ENCODE data around the gene GALNT2.

The GALNT2 gene

DNA sequence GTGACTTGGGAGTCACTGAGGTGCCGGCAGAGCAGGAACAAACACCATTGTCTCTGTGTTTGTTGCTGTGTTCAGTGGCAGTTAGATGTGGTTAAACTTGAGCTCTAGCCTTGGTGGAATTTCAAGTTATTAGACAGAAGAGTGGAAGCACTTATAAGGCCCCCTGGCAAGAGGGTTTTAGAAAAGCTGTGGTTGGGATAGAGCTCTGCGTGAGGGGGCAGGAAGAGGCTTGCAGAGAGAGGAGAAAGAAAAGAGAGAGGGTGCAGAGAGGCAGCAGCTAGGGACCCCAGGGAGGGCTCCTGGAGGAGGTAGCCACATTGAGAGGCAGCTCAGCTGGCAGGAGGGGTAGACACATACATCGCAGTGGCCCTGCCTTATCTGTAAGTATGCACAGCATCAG lies 128.2 kb downstream of the GALNT2 start:
- DNase-seq = no peak

DNA sequence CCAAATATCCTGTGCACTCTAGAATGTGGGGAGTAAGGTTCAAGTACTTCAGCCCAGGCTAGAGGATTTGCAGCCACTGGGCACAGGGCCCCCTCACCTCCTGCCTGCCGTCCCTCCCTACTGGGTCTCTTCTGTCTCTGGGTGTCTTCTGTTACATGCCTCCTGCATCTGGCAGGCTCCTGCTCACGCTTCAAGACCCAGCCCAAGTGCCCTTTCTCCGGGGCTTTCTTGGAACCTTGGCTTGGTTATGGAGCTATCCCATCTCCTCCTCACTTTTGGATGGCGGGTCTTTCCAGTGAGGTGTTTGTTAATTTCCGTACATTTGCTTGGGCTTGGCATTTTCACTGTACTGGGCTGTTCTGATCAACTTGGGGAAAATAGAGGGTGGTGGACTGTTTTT lies 129.0 kb downstream of the GALNT2 start:
- no peak for DNase-seq

DNA sequence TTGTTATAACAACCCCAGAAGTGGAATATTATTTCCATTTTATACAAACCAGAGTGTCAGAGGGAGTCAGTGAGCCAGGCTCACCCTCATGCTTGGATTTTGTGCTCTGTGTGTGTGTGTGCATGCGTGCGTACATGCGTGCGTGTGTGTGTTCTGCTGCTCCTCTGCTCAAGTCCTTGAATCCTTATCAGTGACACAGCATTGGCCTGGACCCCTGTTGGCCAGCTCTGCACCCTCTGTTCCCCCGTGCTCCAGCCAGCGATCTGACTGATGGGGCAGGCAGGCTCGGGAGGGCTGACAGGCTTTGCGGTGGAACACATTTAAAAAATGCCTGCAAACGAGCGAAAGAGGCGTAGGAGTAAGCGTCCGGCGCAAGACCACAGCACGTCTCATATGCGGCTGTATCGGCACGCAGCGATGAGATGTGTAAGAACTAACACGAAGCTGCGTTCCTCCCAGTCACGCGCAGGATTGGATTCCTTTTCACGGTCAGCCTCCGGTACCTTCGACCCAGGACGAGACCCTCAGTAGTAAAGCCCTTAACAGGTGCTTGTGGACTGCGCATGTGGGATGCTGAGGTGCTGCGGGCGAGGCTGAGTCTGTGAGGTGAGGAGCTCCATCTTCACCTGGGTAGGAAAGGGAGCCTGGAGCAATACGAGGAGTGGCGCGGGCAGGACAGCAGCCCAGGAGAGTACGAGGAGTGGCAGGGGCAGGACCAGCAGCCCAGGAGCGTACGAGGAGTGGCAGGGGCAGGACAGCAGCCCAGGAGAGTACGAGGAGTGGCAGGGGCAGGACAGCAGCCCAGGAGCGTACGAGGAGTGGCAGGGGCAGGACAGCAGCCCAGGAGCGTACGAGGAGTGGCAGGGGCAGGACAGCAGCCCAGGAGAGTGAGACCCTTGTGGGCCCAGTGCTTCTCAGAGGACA lies 130.9 kb downstream of the GALNT2 start:
- no peak for DNase-seq

DNA sequence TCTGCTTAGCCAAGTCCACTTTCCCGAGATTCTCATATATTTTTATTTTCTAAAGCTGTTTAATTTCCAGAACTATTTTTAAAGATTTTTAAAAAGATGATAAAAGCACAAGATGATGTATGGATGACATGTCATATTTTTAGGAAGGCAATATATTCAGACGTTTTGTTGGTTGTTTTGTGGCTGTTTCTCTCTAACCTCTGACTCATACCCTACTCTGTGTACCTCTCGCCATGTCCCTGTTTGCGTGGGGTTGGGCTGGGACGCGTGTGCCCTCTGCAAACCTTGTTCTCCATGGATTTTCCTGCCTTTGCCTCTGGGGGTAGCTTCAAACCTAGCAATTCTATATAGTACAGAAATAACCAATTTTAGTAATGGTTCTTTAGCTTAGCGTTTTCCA lies 132.0 kb downstream of the GALNT2 start:
- DNase-seq = no peak

DNA sequence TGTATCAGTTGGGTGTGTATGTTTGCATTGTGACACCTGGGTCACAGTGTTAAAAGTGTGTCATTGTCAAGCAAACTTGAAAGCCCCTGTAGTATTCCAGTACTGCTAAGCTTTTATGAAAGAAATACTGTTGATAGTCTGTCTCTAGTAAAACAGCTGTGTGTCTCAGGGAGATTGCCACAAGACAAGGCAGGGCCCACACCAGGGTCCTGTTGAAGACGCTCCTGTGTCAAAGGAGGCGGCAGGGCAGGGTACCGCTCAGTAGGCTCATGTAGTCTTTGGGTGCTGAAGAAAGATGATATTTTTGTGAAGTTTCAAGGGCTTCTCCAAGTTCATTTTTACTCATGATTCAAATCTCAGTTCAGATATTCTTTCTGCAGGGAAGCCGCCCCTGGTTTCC lies 132.5 kb downstream of the GALNT2 start:
- DNase-seq = no peak

DNA sequence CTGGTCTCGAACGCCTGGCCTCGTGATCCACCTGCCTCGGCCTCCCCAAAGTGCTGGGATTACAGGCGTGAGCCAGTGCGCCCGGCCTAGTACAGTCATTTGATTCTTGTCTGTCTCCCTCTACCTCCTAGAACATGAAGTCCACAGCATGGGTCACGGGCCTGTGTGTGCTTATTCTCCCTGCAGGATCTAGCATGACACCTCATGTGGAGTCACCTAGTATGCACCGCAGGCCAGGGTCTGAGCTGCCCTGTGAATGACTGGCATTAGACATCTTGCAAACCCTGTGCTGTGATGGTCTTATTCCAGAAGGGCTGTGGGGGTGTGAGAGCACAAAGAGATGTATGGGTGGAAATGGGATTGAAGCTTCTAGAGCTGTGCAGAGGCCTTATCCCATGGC lies 133.2 kb downstream of the GALNT2 start:
- DNase-seq = no peak

DNA sequence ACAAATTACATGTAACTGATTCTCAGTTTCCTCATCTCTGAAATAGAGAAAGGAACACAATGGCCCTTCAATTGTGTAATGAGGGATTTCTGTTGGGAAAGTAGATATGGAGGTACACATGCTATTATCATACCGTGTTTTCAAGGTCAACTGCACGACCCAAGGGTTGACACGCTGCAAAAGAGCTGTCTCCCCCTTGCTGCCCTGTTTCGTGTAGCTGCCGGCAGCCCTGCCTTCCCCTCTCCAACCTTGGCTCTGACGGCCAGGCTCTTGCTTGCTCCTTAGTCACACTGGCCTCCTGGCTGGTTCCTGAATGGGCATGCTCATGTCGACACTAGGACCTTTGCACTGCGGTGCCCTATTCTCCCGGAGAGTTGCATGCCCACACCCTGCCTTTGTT lies 134.4 kb downstream of the GALNT2 start:
- DNase-seq = no peak

DNA sequence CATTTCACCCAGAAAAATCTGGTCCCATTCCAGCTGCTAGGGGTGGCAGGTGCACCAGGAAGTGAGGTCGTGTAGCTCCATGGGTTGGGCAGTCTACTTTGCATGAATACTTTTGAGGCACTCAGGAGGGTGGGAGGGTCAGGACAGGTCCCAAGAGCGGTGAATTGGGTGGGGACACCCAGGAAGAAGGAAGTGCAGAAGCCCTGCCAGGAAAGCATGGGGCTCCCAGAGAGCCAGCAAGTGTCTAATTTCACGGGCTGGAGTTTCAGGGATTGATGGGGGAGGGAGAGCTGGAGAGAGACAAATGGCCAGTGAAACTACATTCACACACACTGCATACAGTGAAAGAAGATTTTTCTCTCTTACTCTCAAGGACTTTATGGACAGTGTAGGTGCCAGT lies 137.8 kb downstream of the GALNT2 start:
- DNase-seq = no peak

DNA sequence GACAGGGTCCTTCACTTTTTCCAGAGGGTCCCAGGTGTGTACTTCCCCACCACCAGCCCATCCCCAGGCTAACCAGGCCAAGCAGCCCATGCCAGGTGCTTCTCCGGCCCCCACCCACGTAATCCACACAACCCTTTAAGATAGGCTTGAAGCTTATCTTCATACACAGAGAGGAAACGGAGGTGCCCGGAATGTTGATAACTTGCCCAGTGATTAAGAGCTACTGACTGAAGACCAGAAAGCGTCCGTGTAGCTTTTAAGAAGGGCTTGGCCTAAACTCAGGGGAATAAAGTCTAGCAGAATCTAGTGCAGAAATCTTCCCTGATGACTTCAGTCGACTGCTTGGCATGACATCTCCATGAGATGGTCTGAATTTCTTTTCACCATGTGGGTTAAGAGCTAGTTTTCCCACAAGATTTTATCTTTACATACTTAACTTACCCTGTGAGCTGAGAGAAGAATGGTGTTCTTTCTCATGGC lies 138.7 kb downstream of the GALNT2 start:
- no peak for DNase-seq

DNA sequence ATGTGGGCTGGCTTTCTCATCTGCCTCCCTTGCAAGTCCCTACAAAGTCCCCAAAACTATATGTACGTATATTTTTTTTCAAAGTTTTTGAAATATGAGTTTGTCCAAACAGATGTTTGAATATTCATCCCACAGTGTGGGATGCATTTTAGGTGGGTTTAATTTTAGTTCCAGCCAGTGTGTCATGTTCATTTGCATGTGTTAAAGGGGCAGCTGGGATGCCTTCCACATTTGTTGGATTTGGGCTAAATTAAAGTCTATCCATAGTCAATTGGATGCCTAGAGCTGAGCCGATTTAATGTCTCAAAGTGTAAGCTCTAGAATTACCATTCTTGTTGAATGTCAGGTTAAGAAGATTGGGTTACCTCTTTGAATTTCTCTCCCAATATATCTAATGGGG lies 139.2 kb downstream of the GALNT2 start:
- no peak for DNase-seq

DNA sequence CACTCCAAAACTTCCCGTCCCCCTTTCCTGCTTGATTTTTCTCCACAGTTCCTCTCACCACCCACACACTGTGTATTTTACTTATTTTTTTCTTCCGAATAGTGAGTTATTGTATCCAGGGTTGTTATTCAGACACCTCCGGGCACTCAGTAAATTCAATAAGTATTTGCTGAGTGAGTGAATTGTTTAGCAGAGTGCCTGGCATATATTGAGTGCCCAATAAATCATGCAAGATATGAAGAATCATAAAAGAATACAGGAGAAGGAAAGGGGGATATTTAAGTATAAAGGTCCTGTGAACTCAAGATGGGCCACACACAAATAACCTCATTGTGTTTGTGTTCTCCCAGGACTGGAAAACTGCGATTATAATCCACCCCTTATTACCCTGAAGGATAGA lies 139.9 kb downstream of the GALNT2 start:
- no peak for DNase-seq

DNA sequence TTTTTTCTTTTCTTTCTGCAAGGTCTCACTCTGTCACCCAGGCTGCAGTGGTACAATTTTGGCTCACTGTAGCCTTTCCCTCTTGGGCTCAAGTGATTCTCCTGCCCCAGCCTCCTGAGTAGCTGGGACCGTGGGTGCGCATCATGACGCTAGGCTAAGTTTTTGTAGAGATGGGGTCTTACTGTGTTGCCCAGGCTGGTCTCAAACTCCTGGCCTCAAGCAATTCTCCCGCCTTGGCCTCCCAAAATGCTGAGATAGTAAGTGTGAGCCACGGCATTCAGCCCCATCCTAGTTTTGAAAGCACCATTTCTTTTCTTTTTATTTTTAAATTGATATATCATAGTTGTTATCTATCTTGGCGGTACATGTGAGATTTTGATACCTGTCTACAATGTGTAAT lies 140.6 kb downstream of the GALNT2 start:
- DNase-seq = no peak

DNA sequence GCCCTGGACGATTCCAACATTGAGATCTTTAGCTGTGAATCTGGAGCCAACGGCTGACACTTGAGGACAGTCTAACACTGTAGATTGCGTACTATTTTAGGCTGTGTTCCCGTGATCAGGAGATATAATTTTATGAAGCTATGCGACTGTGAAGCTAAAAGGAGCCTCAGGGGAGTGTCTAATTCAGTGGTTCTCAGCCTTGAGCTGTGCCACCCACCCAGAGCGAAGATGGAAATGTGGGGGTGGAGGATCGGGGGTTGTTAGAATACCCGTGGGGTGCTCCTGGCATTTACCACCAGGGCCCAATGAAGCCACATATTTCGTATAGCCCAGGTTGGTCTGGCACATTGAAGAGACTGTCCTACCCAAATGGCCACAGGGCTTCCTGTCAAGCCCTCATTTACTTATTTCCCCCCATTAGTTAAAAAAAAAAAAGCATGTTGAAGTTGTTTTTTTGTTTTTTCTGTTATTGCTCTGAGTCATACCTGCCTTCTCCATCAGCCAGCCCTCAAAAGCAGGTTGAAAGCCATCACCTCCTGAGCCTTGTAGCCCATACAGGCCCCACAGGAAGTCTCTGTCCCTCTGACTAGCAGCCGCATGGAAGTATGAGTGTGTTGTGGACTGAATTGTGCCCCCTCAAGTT lies 141.7 kb downstream of the GALNT2 start:
- peak; percentile 61 for DNase-seq

DNA sequence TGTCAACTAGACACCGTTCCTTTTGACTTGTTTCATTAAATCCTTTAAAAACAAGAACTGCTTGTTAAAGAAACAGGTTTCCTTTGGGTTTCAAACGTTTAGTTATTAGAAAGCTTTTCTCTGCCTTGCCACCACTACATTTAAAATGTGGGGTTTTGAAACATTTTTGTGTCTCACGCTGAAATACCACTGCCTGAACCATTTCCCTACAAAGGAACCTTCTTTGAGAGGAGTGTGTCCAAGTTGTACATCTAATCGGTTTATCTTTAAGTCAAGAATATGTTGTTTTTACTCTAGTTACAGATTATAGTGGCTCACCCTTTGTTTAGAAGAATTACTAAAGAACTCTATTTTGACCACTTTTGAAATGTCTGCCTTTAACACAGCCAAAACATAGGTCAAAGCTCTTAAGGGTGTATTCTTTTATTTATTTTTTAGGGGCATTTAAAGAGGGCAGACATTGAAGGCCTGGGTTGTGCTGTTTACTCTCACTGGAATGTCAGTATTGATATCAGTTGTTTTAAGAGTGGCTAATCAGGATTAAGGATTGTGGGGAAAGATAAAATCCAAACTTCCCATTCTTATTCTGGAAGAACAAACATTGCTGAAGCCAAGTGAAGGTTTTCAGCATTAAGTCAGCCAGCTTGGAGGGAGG lies 143.4 kb downstream of the GALNT2 start:
- no peak for DNase-seq

DNA sequence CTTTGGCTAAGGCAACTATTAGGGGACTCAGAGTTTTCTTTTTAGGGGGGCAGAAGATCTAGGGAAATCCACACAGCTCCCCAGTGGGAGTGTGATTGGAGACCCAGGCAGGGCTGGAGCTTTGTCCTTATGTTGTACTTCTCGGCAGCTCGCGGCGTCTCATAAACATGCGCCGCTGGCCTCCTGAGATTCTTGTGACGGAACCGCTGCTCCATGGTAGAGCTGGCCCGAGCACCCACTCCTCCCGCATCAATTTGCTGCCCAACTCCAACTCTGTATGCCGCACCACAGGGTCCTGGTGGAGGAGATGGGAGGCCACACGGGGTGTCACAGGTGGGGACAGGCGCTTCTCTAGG lies 143.9 kb downstream of the GALNT2 start:
- no peak for DNase-seq

DNA sequence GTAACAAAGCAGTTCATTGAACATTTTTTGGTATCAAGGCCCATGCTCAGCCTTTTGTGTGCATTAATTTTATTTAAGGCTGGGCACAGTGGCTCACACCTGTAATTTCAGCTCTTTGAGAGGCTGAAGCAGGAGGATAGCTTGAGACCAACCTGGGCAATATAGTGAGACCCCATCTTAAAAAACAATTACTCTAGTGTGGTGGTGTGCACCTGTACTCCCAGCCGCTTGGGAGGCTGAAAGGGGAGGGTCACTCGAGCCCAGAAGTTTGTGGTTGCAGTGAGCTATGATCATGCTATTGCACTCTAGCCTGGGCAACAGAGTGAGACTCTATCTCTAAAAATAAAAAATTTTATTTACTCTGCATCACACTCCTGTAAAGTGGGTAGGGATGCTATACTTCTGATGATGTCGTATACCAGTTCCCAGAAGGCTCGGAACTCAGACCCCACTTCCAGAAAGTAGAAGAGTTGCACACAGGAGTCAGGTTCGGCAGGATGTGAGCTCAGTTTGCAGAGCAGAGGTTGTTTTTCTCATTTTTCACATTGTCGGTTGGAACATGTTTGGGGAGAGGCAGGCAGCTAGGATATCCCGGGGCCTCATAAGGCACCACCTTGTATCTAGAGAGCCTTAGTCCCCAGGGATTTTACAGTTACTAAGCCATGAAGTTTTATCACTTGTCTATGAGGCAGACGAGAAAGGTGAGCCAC lies 144.6 kb downstream of the GALNT2 start:
- DNase-seq = no peak

DNA sequence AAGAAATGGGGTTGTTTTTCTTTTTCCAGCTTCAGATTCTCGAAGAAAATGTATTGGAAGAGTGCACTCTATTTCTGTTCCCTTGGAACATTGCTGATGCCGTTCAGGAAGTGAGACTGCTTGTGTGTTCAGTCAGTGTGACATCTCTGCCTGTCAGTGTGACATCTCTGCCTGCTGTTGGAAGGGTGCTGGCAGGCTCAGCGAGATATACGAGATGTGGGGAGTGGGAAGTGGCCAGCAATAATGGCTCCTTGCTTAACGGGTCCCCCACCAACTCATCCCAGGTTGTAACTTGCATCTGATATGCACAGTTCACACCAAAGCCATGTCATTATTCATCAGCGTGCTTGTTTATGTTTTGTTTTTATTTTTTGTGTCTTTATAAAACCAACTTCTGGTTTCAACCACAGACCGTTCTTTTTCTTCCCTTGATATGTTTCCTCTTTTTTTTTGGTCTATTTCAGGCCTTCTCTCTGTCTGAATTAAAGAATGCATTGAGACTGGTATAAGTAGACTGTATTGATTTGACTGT lies 145.4 kb downstream of the GALNT2 start:
- DNase-seq = no peak

DNA sequence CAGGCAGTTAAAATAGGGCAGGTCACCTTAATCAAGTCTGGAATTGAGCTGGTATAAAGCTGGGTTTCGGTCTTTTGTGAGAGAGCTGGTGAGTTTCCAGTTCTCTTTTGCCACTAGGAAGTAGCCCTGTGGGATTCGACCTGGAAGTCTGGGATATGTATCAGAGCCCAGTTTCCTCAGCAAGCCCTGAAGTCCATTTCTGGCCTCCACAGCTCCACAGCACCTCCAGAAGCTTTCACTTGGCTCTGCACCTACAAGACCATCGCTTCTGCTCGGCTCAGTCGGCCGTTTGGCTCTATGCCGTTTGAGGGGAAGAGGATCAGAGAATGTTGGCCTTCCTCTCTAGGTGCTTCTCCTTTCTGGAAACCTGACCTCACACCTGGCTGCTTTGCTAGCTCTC lies 148.0 kb downstream of the GALNT2 start:
- no peak for DNase-seq

DNA sequence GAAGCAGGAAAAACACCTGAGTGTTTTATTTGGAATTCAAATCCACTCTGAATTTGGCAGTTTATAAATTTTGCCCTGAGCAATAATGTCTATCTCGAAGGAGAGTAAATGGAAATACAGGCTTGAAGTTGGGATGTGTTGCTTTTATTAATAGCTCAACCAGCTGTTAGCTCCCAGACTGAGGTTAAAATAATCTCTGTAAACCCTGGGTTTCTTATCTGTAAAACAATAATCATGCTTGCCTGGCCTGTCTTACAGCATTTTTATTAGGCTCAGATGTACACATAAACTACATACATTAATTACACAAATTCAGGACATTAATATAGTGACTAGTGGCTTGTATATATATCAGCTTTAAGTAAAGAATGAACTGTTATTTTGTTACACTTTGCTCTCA lies 148.5 kb downstream of the GALNT2 start:
- DNase-seq = no peak

DNA sequence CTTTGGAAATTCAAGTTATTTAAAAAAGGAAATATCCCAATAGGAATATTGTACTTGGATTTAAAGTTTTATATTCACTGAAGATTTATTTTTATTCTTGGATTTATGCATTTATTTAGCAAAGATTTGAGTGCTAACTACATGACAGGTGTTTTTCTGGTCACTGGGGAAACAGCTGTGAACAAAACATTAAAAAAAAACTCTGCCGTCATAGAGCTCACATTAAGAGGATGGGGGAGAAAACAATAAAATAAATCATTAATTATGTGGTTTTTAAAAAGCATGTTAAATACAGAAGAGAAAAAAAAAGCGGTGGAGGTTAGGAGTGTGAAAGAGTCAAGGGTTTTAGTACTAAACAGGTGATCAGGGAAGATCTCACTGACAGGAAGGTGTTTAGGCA lies 149.9 kb downstream of the GALNT2 start:
- DNase-seq = no peak

DNA sequence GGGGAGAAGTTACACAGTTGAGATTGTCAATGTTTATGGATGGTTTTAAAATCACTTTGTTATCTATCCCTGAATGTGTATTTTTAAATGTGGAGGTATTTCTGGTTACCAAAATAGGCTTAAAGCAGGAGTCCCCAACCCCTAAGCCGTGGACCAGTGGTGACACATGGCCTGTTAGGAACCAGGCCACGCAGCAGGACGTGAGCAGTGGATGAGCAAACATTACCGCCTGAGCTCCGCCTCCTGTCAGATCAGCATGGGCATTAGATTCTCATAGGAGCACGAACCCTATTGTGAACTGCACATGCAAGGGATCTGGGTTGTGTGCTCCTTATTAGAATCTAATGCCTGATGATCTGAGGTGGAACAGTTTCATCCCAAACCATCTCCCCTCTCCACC lies 151.6 kb downstream of the GALNT2 start:
- no peak for DNase-seq

DNA sequence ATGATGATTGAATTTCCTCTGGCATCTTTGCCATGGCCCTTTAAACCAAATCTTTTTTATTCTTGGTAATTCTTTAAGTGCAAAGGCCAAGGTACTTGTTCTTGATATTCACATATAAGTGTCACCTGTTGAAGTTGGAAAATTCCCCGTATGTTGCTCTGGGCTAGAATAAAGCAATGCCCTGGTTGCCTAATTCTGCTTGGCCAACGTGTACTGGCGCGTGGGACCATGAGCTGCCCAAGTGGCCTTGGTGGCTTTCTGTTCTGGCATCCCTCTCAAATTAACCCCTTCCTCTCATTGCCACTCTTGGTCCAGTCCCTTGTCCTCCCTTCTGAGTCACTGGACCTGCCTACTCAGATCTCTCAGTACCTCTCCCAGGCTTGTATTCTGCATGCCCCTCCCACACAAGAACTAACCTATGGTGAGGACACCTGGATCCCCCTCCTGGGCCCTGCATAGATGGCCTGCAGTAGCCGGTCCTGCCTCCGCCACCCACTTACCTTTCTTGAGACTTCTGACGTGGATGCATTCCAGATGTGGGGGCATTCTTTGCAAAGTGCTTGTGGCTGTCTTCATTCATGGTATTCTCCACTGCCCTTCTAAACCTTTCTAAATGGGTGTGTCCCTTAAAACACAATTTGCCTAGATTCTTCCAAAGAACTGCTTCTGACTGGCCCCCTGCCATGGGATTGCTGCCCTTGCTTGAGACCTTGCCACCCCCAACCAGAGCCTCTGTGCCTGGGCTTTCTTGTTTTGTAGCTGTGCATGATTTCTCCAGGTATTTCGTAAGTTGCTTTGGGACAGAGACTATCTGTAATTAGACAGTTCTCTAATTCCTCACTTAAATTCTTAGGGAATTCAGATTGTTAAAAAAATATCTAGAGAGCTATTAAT lies 152.4 kb downstream of the GALNT2 start:
- DNase-seq = no peak
